Measurements from ENCODE around the gene NPHP1. TPM values are rescaled to one million over a fixed set of nuclear protein-coding genes. Genes with fewer than 3 reads are reported as not detected.

The NPHP1 gene
- total RNA-seq, 1 experiment from 2014 or later, result 4.7 TPM

DNA sequence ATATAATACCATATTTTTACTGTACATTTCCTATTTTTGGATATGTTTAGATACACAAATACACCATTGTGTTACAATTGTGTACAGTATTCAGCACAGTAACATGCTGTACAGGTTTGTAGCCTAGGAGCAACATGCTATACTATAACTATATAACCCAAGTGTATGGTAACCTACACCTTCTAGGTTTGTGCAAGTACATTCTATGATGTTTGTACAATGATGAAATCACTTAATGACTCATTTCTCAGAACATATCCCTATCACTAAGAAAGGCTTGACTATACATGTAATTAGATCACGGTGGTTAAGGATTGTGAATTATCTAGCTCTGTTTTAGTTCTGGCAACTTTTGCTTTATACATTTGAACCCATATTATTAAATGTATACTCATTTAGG, 31.3 kb downstream of the NPHP1 start:
- Histone ChIP-seq H3K9ac (ENCODE audit: low read length) (no peak overlapping the region), H3K4me2 (ENCODE audit: low read length) (no peak overlapping the region), H4K20me1 (ENCODE audit: insufficient read depth) (no peaks in the 10 kb centered on the region), H3K79me2 (ENCODE audit: insufficient read depth, low read length) (no peaks in the 10 kb centered on the region), H3K9me3 (ENCODE audit: control insufficient read depth in 1 of 2, insufficient read depth in 1 of 2, low read depth in 1 of 2, low read length in 2 of 2) (no peaks in the 10 kb centered on the region), H3K9me2 (ENCODE audit: insufficient read depth) (no peaks in the 10 kb centered on the region), H3K4me1 (ENCODE audit: control insufficient read depth in 1 of 2, insufficient read depth in 2 of 2, low read length in 2 of 2) (peaks cover 0 to 5% of the 10 kb centered on the region in 2 experiments; a peak in 1 of 4 replicates), H3K4me3 (replicated peaks in 1 of 2; ENCODE audit: low read depth in 1 of 2, low read length in 2 of 2) (no peak overlapping the region), H2AFZ (ENCODE audit: low read depth, low read length, poor library complexity, severe bottlenecking) (no peak overlapping the region), H3K27me3 (ENCODE audit: insufficient read depth, low read length) (no peaks in the 10 kb centered on the region), H3K36me3 (ENCODE audit: control insufficient read depth in 1 of 2, insufficient read depth in 2 of 2, low read length in 2 of 2) (no peaks in the 10 kb centered on the region), H3K27ac (ENCODE audit: low read depth, low read length) (no peak overlapping the region)
- RAD21 ChIA-PET (ENCODE audit: low non-redundant PET in 1 of 2, low total read pairs in 2 of 2, uncharacterized antibody in 2 of 2, unreplicated experiment in 2 of 2), result no interaction called here
- DNase-seq (ENCODE audit: low read depth, low spot score) (no peak), ATAC-seq (no peak)
- CTCF ChIA-PET, result no interaction called here
- TF ChIP-seq CEBPB (IDR thresholded peaks at IDR 0.05; ENCODE audit: low read depth), result peak; percentile 36; the same call in 1 of the 2 replicates
- no peak for TF ChIP-seq JUND (IDR thresholded peaks at IDR 0.05)
- BruUV-seq (replicated peaks), result no TSS peak
- POLR2A ChIA-PET, result no interaction called here
- intact Hi-C loops (cut with micrococcal nuclease), result no loop called here

DNA sequence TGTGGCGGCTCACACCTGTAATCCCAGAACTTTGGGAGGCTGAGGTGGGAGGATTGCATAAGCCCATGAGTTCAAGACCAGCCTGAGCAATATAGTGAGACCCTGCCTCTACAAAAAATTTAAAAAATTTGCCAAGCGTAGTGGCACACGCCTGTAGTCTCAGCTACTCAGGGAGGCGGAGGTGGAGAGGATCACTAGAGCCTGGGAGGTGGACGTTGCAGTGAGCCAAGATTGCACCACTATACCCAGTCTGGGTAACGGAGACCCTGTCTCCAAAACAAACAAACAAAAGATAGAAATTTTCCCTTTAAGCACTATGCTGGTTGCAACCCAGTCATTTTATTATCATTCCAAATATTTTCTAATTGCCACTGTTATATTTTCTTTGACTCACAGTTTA, 32.3 kb downstream of the NPHP1 start:
- BruUV-seq (replicated peaks), result no TSS peak
- intact Hi-C loops (cut with micrococcal nuclease), result no loop called here
- ATAC-seq, result no peak

More for the DNA sequence above, 32.3 kb downstream of the NPHP1 start:
- no peak overlapping the region for H3K9ac ChIP-seq (ENCODE audit: low read length)
- no peak for DNase-seq (ENCODE audit: low read depth, low spot score)
- ChIA-PET POLR2A (no interaction called here), CTCF (no interaction called here), RAD21 (ENCODE audit: low non-redundant PET in 1 of 2, low total read pairs in 2 of 2, uncharacterized antibody in 2 of 2, unreplicated experiment in 2 of 2) (no interaction called here)
- no peak overlapping the region for H2AFZ ChIP-seq (ENCODE audit: low read depth, low read length, poor library complexity, severe bottlenecking)
- TF ChIP-seq ZFX (IDR thresholded peaks at IDR 0.05) (no peak), SRF (IDR thresholded peaks at IDR 0.05; ENCODE audit: low read depth) (no peak), JUND (IDR thresholded peaks at IDR 0.05) (no peak), POLR2AphosphoS5 (IDR thresholded peaks at IDR 0.05; ENCODE audit: low read depth, low read length) (no peak)
- TF ChIP-seq, protein P1, sequence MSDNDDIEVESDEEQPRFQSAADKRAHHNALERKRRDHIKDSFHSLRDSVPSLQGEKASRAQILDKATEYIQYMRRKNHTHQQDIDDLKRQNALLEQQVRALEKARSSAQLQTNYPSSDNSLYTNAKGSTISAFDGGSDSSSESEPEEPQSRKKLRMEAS (IDR thresholded peaks at IDR 0.05), result no peak
- TF ChIP-seq, protein P2, sequence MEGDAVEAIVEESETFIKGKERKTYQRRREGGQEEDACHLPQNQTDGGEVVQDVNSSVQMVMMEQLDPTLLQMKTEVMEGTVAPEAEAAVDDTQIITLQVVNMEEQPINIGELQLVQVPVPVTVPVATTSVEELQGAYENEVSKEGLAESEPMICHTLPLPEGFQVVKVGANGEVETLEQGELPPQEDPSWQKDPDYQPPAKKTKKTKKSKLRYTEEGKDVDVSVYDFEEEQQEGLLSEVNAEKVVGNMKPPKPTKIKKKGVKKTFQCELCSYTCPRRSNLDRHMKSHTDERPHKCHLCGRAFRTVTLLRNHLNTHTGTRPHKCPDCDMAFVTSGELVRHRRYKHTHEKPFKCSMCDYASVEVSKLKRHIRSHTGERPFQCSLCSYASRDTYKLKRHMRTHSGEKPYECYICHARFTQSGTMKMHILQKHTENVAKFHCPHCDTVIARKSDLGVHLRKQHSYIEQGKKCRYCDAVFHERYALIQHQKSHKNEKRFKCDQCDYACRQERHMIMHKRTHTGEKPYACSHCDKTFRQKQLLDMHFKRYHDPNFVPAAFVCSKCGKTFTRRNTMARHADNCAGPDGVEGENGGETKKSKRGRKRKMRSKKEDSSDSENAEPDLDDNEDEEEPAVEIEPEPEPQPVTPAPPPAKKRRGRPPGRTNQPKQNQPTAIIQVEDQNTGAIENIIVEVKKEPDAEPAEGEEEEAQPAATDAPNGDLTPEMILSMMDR (IDR thresholded peaks at IDR 0.05 in 2 of 3, conservative IDR thresholded peaks at IDR 0.05 in 1 of 3; ENCODE audit: borderline replicate concordance in 1 of 3, insufficient read depth in 1 of 3, low read depth in 2 of 3, low read length in 2 of 3), result no peak
- TF ChIP-seq, protein P3, sequence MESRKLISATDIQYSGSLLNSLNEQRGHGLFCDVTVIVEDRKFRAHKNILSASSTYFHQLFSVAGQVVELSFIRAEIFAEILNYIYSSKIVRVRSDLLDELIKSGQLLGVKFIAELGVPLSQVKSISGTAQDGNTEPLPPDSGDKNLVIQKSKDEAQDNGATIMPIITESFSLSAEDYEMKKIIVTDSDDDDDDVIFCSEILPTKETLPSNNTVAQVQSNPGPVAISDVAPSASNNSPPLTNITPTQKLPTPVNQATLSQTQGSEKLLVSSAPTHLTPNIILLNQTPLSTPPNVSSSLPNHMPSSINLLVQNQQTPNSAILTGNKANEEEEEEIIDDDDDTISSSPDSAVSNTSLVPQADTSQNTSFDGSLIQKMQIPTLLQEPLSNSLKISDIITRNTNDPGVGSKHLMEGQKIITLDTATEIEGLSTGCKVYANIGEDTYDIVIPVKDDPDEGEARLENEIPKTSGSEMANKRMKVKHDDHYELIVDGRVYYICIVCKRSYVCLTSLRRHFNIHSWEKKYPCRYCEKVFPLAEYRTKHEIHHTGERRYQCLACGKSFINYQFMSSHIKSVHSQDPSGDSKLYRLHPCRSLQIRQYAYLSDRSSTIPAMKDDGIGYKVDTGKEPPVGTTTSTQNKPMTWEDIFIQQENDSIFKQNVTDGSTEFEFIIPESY (IDR thresholded peaks at IDR 0.05; ENCODE audit: extremely low read depth, insufficient replicate concordance, low read length), result no peak
- TF ChIP-seq, protein P4, sequence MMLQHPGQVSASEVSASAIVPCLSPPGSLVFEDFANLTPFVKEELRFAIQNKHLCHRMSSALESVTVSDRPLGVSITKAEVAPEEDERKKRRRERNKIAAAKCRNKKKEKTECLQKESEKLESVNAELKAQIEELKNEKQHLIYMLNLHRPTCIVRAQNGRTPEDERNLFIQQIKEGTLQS (IDR thresholded peaks at IDR 0.05), result no peak
- H3K36me3 ChIP-seq (ENCODE audit: control insufficient read depth in 1 of 2, insufficient read depth in 2 of 2, low read length in 2 of 2), result no peaks in the 10 kb centered on the region
- H3K4me1 ChIP-seq (ENCODE audit: control insufficient read depth in 1 of 2, insufficient read depth in 2 of 2, low read length in 2 of 2), result peaks cover 0 to 5% of the 10 kb centered on the region in 2 experiments; a peak in 1 of 4 replicates
- no peaks in the 10 kb centered on the region for H3K9me2 ChIP-seq (ENCODE audit: insufficient read depth)
- no peak overlapping the region for H3K4me3 ChIP-seq (replicated peaks in 1 of 2; ENCODE audit: low read depth in 1 of 2, low read length in 2 of 2)
- H3K9me3 ChIP-seq (ENCODE audit: control insufficient read depth in 1 of 2, insufficient read depth in 1 of 2, low read depth in 1 of 2, low read length in 2 of 2), result no peaks in the 10 kb centered on the region
- H4K20me1 ChIP-seq (ENCODE audit: insufficient read depth), result no peaks in the 10 kb centered on the region
- H3K79me2 ChIP-seq (ENCODE audit: insufficient read depth, low read length), result no peaks in the 10 kb centered on the region
- no peak overlapping the region for H3K27ac ChIP-seq (ENCODE audit: low read depth, low read length)
- H3K27me3 ChIP-seq (ENCODE audit: insufficient read depth, low read length), result no peaks in the 10 kb centered on the region
- H3K4me2 ChIP-seq (ENCODE audit: low read length), result no peak overlapping the region
